HepG2 (cell line): ENCODE results near the gene HBS1L.

Experiments
- MTA1 ChIP-seq: sonication (generic); formaldehyde crosslinking; IDR thresholded peaks from 2 replicates; pipeline ENCODE4 v1.4.0; 2020; ENCODE audit warnings: missing genetic modification reagents, mild to moderate bottlenecking, borderline replicate concordance
- MYC ChIP-seq: sonication (generic); formaldehyde crosslinking; IDR thresholded peaks from 2 replicates; pipeline ENCODE4 v1.9.0; 2021; ENCODE audit warnings: missing genetic modification reagents, borderline replicate concordance
- POLR2A ChIP-seq, 2 experiments: IDR thresholded peaks; 2 replicates each; pipeline ENCODE4 v1.6.1; 2011; ENCODE audit warnings: low read depth in 2 of 2, low read length in 2 of 2, mild to moderate bottlenecking in 1 of 2, moderate library complexity in 1 of 2; ENCODE audit not compliant: insufficient read depth in 1 of 2
- POLR2AphosphoS5 ChIP-seq: IDR thresholded peaks from 2 replicates; pipeline ENCODE4 v1.6.1; 2012; ENCODE audit warnings: low read depth, low read length
- ZBTB42 ChIP-seq: sonication (generic); formaldehyde crosslinking; IDR thresholded peaks from 2 replicates; pipeline ENCODE4 v1.5.0; 2020; ENCODE audit warnings: mild to moderate bottlenecking, missing genetic modification reagents

DNA sequence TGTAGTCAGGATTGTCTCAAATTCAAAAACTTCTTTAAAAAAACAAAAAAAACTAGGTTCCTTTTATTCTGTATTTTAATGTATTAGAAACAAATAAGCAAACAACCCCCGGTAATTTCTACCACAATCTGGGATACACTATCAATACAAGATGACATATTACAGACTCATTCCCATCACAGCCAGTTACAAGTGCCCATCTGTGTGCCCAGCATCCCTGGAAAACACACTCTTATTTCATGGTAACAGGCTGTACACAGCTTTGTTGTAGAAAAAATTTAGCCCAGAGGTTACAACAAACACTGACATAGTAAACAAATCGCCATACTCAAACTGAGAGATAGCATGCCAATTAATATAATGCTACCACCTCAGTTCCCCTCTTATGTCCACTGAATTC, 16.3 kb downstream of the HBS1L start:
- TF ChIP-seq MTA1 (no peak), ZBTB42 (CRISPR knock-in tag) (no peak), POLR2A (IDR thresholded peaks at IDR 0.05; ENCODE audit: insufficient read depth in 1 of 2, low read depth in 2 of 2, low read length in 2 of 2) (no peak), MYC (CRISPR knock-in tag) (no peak), POLR2AphosphoS5 (no peak)
